ENCODE results near the gene GBX1.

GBX1 gene

DNA sequence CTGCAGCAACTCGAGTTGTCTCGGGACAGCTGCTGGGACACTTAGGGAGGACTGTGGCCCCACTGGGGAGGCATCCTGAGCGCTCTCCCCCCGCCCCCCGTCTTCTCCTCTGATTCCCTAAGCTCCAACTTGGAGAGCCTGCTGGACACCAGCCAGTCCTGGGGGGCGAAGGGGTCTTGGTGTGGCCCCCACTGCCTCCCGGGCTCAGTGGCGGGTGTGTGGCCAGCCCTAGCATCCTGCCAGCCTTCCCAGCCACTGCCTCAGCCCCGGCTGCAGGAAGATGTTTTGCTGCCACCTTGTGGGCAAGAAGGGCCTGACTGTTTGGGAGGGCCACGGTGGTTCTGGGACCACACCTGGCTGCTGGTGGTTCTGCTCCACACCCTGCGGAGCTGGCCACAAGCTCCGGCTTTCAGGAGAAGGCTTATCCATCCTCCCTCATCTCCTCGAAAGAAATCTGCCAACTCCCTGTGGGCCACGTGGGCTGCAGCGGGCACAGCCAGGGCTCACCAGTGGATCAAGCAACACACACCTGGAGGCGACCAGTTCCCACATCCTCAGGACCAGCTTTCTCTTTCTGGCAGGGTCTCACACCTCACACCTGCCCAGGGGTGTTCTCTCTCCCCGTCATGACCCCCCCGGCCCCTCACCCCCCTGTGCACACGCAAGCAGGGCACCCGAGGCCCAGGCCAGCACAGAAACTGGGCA lies 56.4 kb downstream of the GBX1 start:
- DNase-seq, result no peak

DNA sequence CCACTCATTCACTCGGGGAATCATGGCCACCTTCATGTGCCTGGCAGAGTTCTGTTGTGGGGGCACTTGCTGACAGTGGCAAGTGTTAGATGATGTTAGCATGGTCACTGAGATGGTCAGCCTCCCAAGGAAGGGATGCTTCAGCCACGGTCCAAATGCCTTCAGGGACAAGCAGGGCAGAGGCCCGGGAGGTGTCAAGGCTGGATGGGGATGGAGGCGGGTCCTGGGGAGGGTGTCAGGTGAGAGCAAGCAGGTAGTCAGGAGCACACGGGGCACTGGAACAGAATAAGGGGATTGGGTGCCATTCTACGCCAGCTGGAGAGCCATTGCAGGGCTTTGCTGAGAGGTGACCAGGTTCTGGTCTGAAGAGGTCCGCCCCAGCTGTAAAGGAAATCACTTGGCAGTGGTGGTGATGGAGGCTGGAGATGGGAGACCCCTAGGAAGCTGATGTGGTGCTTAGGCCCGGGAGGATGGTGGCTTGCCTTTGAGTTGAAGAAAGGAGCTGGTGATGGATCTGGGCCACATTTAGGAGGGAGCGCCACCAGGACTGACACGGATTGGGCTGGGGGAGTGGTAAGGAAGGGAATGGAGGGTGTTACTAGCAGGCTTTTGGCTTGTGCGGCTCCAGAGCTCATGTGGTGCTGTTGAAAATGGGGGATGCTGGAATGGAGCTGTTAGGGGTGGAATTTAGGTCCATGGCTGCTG lies 57.1 kb downstream of the GBX1 start:
- no peak for DNase-seq

DNA sequence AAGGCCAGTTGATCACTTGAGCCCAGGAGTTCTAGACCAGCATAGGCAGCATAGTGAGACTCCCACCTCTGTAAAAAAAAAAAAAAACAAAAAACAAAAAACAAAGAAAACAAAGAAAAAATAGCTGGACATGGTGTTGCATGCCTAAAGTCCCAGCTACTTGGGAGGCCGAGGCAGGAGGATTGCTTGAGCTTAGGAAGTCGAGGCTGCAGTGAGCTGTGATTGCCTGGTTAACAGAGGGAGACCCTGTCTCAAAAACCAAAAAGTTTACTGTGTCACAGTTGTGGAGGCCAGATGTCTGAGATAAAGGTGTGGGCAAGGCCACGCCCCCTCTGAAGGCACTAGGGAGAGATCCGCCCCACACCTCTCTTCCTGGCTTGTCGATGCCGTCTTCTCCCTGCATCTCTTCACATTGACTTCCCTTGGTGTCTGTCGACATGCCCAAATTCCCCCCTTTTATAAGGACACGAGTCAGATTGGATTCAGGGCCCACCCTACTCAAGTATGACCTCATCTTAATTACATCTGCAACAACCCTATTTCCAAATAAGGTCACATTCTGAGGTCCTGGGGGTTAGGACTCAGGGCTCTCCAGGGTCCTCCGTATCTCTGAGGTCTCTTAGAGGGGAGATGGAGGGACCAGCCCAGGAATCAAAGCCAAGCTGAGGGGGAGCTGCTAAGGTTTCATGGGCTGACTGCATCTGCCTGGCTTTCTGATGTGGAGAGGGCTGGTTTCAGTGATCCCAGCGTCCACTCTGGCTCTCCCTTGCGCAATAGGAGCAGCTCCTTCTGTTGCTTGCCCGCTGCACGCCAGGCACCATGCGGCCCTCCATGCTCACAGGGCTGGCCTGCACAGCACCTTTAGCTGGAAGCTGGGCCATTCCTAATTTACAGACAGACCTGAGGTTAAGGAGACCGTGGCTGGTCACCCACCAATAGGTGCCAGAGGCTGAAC lies 58.1 kb downstream of the GBX1 start:
- no peak for DNase-seq

DNA sequence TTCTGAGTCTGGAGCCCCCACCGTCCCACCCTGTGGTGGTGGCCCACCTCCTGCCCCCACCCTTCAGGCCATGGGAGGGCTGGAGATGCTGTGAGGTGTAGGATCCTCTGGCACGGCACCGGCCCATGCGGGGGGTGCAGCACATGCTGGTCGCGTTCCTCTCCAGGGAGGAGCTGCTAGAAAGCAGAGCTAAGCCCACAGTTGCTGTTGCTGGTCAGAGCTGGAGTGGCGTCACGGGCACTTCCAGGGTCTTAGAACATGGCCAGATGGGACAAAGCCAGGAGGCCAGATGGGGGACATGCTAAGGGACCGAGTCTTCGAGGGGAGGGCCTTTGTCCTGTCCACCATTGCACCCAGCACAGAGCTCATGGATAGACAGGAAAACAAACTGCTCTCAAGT lies 59.6 kb downstream of the GBX1 start:
- DNase-seq, result no peak

DNA sequence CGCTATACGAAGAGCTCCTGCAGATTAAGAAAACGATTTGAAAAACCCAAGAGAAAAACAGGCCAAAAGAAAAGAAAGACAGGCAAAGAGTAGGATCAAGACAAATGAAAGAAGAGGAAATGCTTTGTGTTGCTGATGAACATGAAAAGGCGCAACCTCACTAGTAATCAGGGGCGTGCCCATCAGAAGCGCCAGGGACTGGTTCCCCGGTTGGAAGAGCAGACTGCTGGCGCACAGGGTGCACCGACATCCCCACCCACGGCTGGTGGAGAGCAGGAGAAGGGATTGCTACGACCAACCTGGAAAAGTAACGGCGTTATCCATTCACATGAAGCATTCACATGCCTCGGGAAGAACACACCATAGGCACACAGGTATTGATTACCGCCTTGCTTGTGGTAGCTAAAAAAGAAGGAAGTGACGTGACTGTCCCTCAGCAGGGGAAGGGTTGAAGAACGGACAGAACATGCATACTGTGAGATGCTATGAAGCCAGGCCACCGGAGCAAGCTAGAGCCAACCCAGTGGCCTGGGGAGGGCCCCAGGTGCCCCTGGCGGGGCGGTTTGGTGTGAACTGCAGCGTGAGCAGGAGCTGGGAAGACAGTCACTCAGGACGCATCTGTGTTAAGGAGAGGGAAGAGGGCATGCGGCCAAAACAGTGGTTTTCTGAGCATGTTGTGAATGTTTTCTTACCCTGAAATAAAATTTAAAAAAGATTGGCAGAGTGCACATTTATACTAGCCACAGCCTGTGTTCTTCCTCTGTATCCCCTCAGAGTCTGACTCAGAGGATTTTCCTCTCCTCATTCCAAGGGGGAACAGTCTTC lies 62.9 kb downstream of the GBX1 start:
- DNase-seq, result no peak

DNA sequence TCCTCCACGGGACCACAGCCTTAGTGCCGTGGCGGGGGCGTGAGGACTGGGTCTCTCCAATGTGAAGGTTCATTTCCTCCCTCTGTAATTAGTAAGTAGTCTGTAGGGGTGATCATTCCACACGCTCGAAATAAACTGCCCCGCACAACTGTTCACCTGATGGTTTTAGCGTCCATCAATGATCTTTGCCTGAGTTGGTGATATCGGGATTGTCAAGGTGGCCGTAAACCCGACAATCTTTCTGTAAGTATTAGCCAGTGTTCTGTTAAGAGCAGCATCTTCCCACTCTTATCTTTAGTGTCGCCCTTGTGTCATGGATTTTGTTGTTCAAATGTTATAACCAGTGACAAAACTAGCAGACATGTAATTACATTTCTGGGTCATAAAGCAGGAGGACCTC lies 63.5 kb downstream of the GBX1 start:
- DNase-seq, result no peak

DNA sequence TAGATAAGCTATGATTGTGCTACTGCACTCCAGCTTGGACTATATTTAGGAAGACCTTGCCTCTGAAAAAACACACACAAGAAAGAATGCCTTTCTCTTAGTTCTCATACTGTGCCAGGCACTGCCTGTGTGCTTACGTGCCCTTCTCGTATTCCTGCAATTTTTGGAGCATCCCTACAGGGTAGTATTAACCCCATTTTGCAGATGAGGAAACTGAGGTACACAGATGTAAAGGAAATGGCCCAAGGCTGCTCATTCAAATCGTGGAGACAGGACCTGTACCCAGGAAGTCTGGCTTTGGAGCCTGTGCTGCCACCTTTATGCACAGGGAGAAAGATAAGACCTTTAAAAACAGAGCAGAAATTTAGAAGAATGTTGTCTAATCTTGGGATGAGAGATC lies 64.5 kb downstream of the GBX1 start:
- no peak for DNase-seq

DNA sequence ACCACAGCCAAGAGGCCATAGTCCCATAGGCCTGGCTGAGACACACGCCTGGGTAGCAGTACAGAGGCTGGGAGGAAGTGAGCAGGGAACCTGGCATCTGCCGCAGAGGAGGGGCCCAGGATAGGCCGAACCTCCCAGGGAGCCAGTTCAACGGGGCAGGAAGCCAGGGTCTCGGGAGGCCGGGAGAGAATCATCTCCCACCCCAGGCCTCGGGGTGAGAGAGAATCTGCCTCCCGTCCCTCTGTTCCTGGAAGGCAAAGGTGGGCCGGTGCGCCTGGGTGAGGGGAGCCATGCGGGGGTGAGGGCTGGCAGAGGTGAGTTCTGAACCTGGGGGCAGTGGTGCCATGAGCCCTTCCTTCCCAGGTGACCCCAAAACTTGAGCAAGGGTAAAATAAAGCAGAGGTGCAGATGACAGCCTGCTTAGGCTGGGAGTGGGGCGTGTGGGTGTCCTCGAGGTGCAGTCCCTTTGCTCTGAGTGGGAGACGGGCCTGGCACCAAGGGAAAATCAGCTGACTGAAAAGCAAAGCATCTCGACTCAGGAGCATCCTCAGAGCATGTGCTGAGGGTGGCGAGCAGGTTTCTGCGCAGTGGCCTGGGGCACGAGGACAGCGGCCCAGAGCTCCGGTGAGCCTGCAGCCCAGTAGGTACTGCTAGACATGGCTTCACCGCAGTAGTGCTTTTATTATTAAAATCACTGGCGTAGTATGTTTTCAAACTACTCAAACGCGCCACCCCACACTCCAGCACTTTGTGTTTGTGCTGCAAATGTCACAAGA lies 65.7 kb downstream of the GBX1 start:
- DNase-seq, result no peak

DNA sequence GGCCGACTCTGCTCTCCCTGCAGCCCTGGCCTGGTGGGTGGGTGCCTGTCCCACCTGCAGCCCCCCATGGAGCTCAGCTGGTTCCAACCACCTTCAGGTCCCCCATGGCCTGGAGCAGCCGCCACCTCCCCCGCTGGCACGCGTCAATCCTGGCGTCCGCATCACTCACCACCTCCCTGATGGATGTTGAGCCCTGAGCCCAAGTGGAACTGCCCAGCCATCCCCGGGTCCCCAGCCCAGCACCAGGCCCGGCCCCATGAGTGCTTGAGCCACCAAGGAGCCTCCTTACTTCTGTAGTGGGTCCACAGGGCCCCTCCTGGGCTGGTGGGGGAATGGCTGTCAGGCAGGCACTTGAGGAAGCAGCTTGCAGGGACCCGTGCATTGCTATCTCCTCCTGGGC lies 66.6 kb downstream of the GBX1 start:
- no peak for DNase-seq

DNA sequence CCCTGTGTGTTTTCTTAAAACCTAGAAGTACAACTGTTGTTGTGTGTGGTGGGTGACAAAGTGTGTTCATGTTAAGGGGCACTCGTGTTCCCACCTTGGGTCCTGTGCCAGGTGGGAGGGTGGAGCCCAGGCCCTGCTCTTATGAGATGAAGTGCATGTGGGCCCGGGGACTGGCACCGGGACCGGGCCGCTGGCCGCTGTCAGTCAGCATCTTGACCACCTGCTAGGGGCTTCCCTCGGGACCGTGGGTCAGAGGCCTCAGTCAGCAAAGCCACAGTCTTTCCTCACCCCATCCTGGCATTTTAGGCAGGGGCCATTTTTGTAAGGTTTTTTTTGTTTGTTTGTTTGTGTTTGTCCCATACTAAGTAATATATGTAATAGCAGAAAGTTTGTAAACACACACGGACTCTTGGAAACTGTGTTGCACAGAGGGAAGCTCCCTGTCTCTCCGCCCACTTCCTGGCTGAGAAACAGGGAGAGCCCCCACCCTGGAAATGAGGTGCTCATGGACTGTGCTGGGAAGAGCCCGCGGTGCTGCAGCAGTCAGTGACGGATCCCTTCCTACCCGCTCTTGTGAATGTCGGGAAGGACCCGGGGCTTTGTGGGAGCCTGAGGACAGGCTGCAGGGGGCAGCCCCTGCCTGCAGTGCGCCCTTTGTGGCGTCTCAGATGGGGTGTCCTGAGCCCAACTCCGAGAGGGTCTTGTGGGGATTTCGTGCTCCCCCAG lies 67.8 kb downstream of the GBX1 start:
- no peak for DNase-seq
